K562 (cell line): Measurements from ENCODE around the gene RABGAP1L. TPM values are rescaled to one million over a fixed set of nuclear protein-coding genes. Genes with fewer than 3 reads are reported as not detected.
A peak's percentile ranks its signal among the peaks of the same experiment; 100 is the strongest.

Source experiments
- ATAC-seq: fragments of 200-7000 bp; cut with Tn5 transposase; 3 replicates; pipeline ENCODE4 v1.9.1; 2020; ENCODE audit warnings: moderate library complexity
- BruUV-seq: library from RNA; stranded (reverse); fragments of 400-500 nt; replicated peaks from 2 replicates; lab custom pipeline; 2021; lab: Mats Ljungman, UMichigan
- CTCF ChIA-PET: fragments of 300-600 bp; formaldehyde crosslinking; extraction: SDS; loops from one replicate; lab custom pipeline; 2021; ENCODE audit warnings: low intra/inter-chr PET ratio; lab: Yijun Ruan, JAX
- POLR2A ChIA-PET: fragments of 300-600, 350-650 bp; sonication (Branson Sonifier 250); formaldehyde crosslinking; extraction: SDS; loops from one replicate; lab custom pipeline; 2021; ENCODE audit warnings: antibody characterized with exemption, inconsistent platforms; lab: Yijun Ruan, JAX
- DNase-seq, 4 experiments: peaks; one replicate each; pipeline versions ENCODE4 v3.0.0 to v3.0.0-alpha.2; 2011 to 2018; ENCODE audit warnings: low spot score in 3 of 4, mixed read lengths in 3 of 4; ENCODE audit errors: extremely low read depth in 1 of 4
- FAIRE-seq: peaks from 2 replicates; lab custom pipeline; 2011; peaks lifted over from hg19 to GRCh38; lab: Jason Lieb, UNC
- H2AFZ ChIP-seq: 2 replicates; pipeline ENCODE4 v1.6.0; 2011; ENCODE audit warnings: low read depth, low read length, control low read depth, inconsistent platforms
- H3K27ac ChIP-seq: fragments of 200-600 bp; 3 replicates; pipeline ENCODE4 v1.8.0; 2011; ENCODE audit warnings: low read depth, mild to moderate bottlenecking, control low read depth, inconsistent platforms, low read length, moderate library complexity, mixed read lengths; ENCODE audit errors: extremely low read depth
- H3K27me3 ChIP-seq, 2 experiments: fragments of 300-600 bp in 1 of 2; 2 replicates in 1 of 2; 3 replicates in 1 of 2; pipeline versions ENCODE4 v1.6.0 to v1.8.0; 2011; ENCODE audit warnings: inconsistent platforms in 2 of 2, low read length in 2 of 2, mild to moderate bottlenecking in 1 of 2, mixed read lengths in 1 of 2, moderate library complexity in 1 of 2; ENCODE audit not compliant: control insufficient read depth in 2 of 2, insufficient read depth in 2 of 2
- H3K36me3 ChIP-seq: fragments of 300-600 bp; 3 replicates; pipeline ENCODE4 v1.8.0; 2011; ENCODE audit warnings: mild to moderate bottlenecking, low read length, inconsistent platforms; ENCODE audit not compliant: control insufficient read depth, insufficient read depth
- H3K4me1 ChIP-seq, 2 experiments: fragments of 200-600 bp in 1 of 2; replicated peaks in 1 of 2; 2 replicates in 1 of 2; 3 replicates in 1 of 2; pipeline versions ENCODE4 v1.5.1 to v1.8.0; 2011; ENCODE audit warnings: inconsistent platforms in 2 of 2, low read length in 2 of 2, mild to moderate bottlenecking in 1 of 2, mixed read lengths in 1 of 2, moderate library complexity in 1 of 2; ENCODE audit not compliant: control insufficient read depth in 2 of 2, insufficient read depth in 2 of 2
- H3K4me2 ChIP-seq: 2 replicates; pipeline ENCODE4 v1.6.1; 2011; ENCODE audit warnings: low read length, control low read depth, inconsistent platforms, mixed read lengths; ENCODE audit not compliant: insufficient read depth
- H3K4me3 ChIP-seq: fragments of 200-600 bp; sonication (generic), shearing (Covaris generic); 2 replicates; pipeline ENCODE4 v1.5.1; 2016; ENCODE audit warnings: control low read depth, inconsistent platforms
- H3K79me2 ChIP-seq: fragments of 200-600 bp; 3 replicates; pipeline ENCODE4 v1.8.0; 2011; ENCODE audit warnings: low read length, inconsistent platforms; ENCODE audit not compliant: control insufficient read depth, insufficient read depth
- H3K9ac ChIP-seq, 2 experiments: 2 replicates each; pipeline versions ENCODE4 v1.6.0 to v1.6.1; 2011; ENCODE audit warnings: low read depth in 2 of 2, low read length in 2 of 2, control low read depth in 1 of 2, inconsistent platforms in 1 of 2, mild to moderate bottlenecking in 1 of 2, mixed read lengths in 1 of 2; ENCODE audit not compliant: insufficient read depth in 1 of 2
- H3K9me1 ChIP-seq: one replicate; pipeline ENCODE4 v1.6.0; 2011; ENCODE audit warnings: inconsistent platforms, mild to moderate bottlenecking, low read length, moderate library complexity; ENCODE audit not compliant: control insufficient read depth, insufficient read depth
- H3K9me3 ChIP-seq: replicated peaks from 2 replicates; pipeline ENCODE4 v1.5.1; 2011; ENCODE audit warnings: low read depth, low read length, inconsistent platforms; ENCODE audit not compliant: control insufficient read depth, insufficient read depth
- H4K20me1 ChIP-seq: replicated peaks from 2 replicates; pipeline ENCODE4 v1.6.1; 2011; ENCODE audit warnings: low read length, inconsistent platforms, mixed read lengths; ENCODE audit not compliant: control insufficient read depth, insufficient read depth
- C11orf30 ChIP-seq: fragments of 450-650 bp; IDR thresholded peaks from 2 replicates; pipeline ENCODE4 v1.6.1; 2016; ENCODE audit warnings: low read depth, mild to moderate bottlenecking
- CSDE1 ChIP-seq, 2 experiments: fragments of 450-650 bp; IDR thresholded peaks; 2 replicates each; pipeline ENCODE4 v1.6.1; 2016; ENCODE audit warnings: mild to moderate bottlenecking in 1 of 2
- LEF1 ChIP-seq: fragments of 450-650 bp; IDR thresholded peaks from 2 replicates; pipeline ENCODE4 v1.6.1; 2016; ENCODE audit warnings: mild to moderate bottlenecking
- PCBP2 ChIP-seq: fragments of 200-400 bp; formaldehyde crosslinking; IDR thresholded peaks from 2 replicates; pipeline ENCODE4 v1.6.1; 2018; ENCODE audit warnings: low read length, low read depth, mild to moderate bottlenecking, moderate library complexity; ENCODE audit not compliant: poor library complexity, severe bottlenecking
- U2AF1 ChIP-seq: fragments of 200-400 bp; formaldehyde crosslinking; optimal IDR thresholded peaks from 2 replicates; pipeline ENCODE3; 2017; ENCODE audit warnings: mild to moderate bottlenecking, low read depth, low read length, moderate library complexity
- ZNF133 ChIP-seq: fragments of 250-450 bp; sonication (Bioruptor Pico); IDR thresholded peaks from 2 replicates; pipeline ENCODE4 v1.4.0; 2020; ENCODE audit warnings: mild to moderate bottlenecking
- ZNF316 ChIP-seq: fragments of 450-650 bp; IDR thresholded peaks from 2 replicates; pipeline ENCODE4 v1.6.1; 2016
- WGBS: fragments of 100-300 bp; shearing (Covaris generic); methylation state at CpG from one replicate; pipeline ENCODE4 v1.1.6; 2016; ENCODE audit warnings: low coverage, mixed read lengths; ENCODE audit not compliant: insufficient coverage; ENCODE audit errors: missing lambda C conversion rate; 5-methylcytosine and 5-hydroxymethylcytosine counted together
- in situ Hi-C: fragments of 300-500 bp; cut with MboI; formaldehyde crosslinking; loops from 4 replicates; pipeline ENCODE4 v1.15.0; 2018; ENCODE audit warnings: inconsistent platforms, mixed read lengths
- intact Hi-C: fragments of 100-400 bp; cut with micrococcal nuclease; formaldehyde crosslinking; loops from 2 replicates; pipeline ENCODE4 v1.14.2; 2022
- polyA plus RNA-seq, 8 experiments: library from polyadenylated mRNA; depleted of rRNA in 4 of 8; stranded (reverse) in 5 of 8; unstranded in 3 of 8; fragments of >200 nt; fragmentation: Nextera tagmentation in 2 of 8; fragmentation: Illumina TruSeq in 1 of 8; extraction: Ambion mirVana in 2 of 8; extraction: Trizol in 1 of 8; gene quantifications; 2 replicates each; pipeline versions ENCODE4 v1.2.1 to v1.2.3, GENCODE V29; 2011 to 2014; ENCODE audit warnings: inconsistent platforms in 1 of 8, missing spikeins in 1 of 8
- total RNA-seq, 7 experiments: library from RNA; depleted of rRNA in 6 of 7; stranded (reverse); fragments of >200 nt in 6 of 7; fragmentation: Illumina TruSeq in 2 of 7; extraction: Trizol in 2 of 7; gene quantifications; 2 replicates each; pipeline versions ENCODE4 v1.2.1 to v1.2.3, GENCODE V29; 2011 to 2021; ENCODE audit warnings: low replicate concordance in 1 of 7

RABGAP1L gene
- total and polyA plus RNA-seq, 9 of the 15 experiments (the other 6 are each of a cell fraction or from before 2014, with no cell fraction given), result 16.5 to 44.9 (median 26.7) TPM

DNA sequence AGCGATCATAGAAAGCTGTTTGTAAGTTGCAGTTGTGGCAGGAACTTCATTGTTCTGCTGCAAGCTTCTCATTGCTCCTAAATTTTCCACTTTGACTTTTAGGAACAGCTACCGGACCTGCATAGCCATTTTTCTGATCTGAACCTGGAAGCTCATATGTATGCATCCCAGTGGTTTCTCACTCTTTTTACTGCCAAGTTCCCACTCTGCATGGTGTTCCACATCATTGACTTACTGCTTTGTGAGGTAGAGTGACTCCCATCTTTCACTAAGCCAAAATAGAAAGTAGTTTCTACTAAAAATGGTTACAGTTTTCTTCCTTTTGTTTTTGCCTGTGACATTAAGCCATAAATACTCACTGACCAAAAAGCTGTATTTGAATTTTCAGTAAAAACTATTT lies 542.7 kb downstream of the RABGAP1L start:
- Histone ChIP-seq H3K4me3 (no peak overlapping the region), H4K20me1 (no peaks in the 10 kb centered on the region), H3K9me1 (no peaks in the 10 kb centered on the region), H2AFZ (no peak overlapping the region), H3K27me3 (no peaks in the 10 kb centered on the region), H3K9me3 (no peaks in the 10 kb centered on the region), H3K79me2 (no peaks in the 10 kb centered on the region), H3K36me3 (no peaks in the 10 kb centered on the region), H3K4me1 (no peaks in the 10 kb centered on the region)
- in situ Hi-C loops, result no loop called here
- ChIA-PET CTCF (interaction anchor here (0.6 kb wide), 1 partner anchor 45 kb away, joined by 3 read pairs; no protein-coding TSS in a partner anchor), POLR2A (interaction anchor here (0.5 to 1.6 kb wide), 6 partner anchors 8 to 595 kb away, joined by 3 to 5 read pairs (median 3); no protein-coding TSS in a partner anchor)
- ATAC-seq, result no peak
- WGBS, result 42% methylated on average over 2 of the region's 2 CpGs
- no TSS peak for BruUV-seq
- no peak for FAIRE-seq
- DNase-seq, result no peak
- TF ChIP-seq CSDE1 (IDR thresholded peaks at IDR 0.05) (no peak), LEF1 (no peak), U2AF1 (no peak), ZNF133 (no peak)
- TF ChIP-seq, all 486 proteins: peak for 0
- Histone ChIP-seq H3K9ac (no peak overlapping the region), H3K4me2 (no peak overlapping the region), H3K27ac (no peak overlapping the region)
- intact Hi-C loops, result no loop called here

DNA sequence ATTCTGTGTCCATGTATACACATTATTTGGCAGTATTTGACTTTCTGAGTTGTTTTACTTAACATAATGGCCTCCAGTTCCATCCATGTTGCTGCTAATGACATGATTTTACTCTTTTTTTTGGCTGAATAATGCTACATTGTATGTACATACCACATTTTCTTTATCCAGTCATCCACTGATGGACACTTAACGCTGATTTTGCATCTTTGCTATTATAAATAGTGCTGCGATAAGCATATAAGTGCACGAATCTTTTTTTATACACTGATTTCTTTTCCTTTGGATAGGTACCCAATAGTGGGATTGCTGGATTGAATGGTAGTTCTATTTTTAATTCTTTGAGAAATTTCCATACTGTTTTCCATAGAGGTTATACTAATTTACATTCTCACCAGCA lies 544.0 kb downstream of the RABGAP1L start:
- Histone ChIP-seq H3K4me3 (no peak overlapping the region), H3K27me3 (no peaks in the 10 kb centered on the region), H3K9me3 (no peaks in the 10 kb centered on the region), H3K9me1 (no peaks in the 10 kb centered on the region), H3K79me2 (no peaks in the 10 kb centered on the region), H3K4me2 (no peak overlapping the region), H2AFZ (no peak overlapping the region), H4K20me1 (no peaks in the 10 kb centered on the region), H3K9ac (no peak overlapping the region), H3K27ac (no peak overlapping the region), H3K36me3 (no peaks in the 10 kb centered on the region), H3K4me1 (no peaks in the 10 kb centered on the region)
- in situ Hi-C loops (no loop called here), intact Hi-C loops (no loop called here)
- ChIA-PET CTCF (interaction anchor here (1.2 kb wide), 1 partner anchor 20 kb away, joined by 3 read pairs; no protein-coding TSS in a partner anchor), POLR2A (no interaction called here)
- BruUV-seq, result no TSS peak
- no peak for ATAC-seq
- 51% methylated on average over 3 of the region's 3 CpGs for WGBS
- FAIRE-seq, result no peak
- no peak for DNase-seq
- peak; percentile 28; the same call in 1 of the 2 replicates for TF ChIP-seq C11orf30
- TF ChIP-seq PCBP2, result no peak
- TF ChIP-seq ZNF316, result peak; percentile 31; the same call in 1 of the 2 replicates
